CD4-positive, alpha-beta T cell treated with Interferon alpha-2 for 1 hour (primary cell): Measurements from ENCODE around the gene CENPP.
A peak's percentile ranks its signal among the peaks of the same experiment; 100 is the strongest.
"Not testable (repeated sequence)": the region's sequence is repeated elsewhere in the genome, so short reads cannot be mapped to it uniquely, and the experiment has no call there.

ENCODE experiments used
- DNase-seq, 2 donors: peaks; one replicate each; pipeline ENCODE4 v3.0.0-alpha.2; 2020 to 2022

Gene CENPP

DNA sequence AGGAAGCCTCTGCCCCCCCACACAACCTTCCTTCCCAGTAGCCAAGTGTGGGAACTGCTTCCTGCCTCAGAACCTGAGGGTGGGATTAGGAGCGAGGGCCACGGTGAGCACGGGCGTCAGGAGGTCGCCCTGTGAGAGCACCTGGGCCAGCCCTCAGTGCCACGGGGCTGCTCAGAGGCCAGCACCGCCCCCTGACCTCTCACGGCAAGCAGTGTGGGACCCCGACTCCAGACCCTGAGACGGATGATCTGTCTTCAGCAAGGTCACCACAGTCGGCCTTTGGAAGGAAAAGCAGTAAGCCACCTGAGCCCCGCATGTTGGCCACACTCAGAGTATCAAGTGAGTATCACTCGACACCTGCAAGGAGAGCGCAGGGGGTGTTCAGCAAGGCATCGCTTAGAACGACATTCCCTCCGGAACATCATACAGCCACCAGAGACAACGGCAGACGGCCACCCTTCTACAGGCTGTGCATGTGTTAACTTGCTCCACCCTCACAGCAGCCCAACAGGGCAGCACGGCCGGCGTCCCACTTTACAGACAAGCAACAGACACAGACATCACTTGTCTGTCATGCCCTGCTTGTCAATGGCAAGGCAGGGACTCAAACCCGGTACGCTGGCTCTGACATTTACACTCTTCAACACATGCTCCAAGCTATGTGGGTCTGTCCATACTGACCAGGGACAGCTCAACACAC lies 294.0 kb downstream of the CENPP start:
- DNase-seq = no peak

DNA sequence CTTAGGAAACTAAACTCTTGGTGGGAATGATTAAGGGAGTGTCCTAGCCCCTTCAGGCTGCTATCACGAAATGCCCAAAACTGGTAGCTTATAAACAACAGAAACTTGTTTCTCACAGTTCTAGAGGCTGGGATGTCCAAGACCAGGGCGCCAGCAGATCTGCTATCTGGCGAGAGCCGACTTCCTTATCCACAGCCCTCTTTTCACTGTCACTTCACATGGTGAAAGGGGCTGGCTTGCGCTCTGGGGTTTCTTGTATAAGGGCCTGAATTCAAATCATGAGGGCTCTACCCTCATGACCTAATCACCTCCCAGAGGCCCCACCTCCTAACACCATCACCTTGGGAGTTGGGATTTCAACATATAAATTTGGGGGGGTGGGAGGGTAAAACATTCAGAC lies 295.1 kb downstream of the CENPP start:
- no peak for DNase-seq

DNA sequence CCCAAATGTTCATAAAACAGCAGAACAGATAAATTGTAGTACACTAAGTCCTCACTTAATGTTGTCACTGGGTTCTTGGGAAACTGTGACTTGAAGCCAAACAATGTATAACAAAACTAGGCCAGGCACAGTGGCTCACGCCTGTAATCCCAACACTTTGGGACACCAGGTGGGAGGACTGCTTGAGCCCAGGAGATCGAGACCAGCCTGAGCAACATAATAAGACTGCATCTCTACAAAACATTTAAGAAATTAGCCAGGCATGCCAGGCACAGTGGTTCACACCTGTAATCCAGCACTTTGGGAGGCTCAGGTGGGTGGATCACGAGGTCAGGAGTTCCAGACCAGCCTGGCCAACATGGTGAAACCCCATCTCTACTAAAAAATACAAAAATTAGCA lies 298.2 kb downstream of the CENPP start:
- not testable (repeated sequence) for DNase-seq

DNA sequence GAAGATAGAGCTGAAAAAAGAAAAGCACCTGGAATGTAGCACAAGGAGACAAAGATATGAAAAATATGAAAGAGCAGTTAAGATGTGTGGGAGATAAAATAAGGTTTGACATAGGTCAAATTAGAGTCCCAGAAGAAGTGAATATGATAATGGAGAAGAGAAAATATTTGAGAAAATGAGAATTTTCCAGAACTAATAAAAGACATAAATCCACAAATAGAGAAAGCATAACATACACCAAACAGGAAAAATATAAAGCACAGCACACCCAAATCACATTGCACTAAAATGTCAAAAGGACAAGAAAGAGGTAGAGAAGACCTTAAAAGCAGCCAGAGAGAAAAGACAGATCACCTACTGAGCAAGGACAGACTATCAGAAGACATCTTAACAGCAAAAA lies 300.7 kb downstream of the CENPP start:
- DNase-seq = no peak

DNA sequence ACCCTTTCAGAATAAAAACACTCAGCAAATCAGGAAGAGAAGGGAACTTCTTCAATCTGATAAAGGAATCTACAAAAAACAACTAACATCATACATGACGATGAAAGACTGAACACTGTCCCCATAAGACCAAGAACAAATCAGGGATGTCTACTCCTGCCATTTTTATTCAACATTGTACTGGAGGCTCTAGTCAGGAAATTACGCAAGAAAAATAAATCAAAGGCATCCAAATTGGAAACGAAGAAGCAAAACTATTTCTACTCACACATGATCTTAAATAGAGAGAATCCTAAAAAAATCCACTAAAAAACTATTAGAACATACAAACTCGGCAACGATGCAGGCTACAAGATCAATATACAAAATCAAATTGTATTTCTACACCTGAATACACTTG lies 301.9 kb downstream of the CENPP start:
- DNase-seq = no peak

DNA sequence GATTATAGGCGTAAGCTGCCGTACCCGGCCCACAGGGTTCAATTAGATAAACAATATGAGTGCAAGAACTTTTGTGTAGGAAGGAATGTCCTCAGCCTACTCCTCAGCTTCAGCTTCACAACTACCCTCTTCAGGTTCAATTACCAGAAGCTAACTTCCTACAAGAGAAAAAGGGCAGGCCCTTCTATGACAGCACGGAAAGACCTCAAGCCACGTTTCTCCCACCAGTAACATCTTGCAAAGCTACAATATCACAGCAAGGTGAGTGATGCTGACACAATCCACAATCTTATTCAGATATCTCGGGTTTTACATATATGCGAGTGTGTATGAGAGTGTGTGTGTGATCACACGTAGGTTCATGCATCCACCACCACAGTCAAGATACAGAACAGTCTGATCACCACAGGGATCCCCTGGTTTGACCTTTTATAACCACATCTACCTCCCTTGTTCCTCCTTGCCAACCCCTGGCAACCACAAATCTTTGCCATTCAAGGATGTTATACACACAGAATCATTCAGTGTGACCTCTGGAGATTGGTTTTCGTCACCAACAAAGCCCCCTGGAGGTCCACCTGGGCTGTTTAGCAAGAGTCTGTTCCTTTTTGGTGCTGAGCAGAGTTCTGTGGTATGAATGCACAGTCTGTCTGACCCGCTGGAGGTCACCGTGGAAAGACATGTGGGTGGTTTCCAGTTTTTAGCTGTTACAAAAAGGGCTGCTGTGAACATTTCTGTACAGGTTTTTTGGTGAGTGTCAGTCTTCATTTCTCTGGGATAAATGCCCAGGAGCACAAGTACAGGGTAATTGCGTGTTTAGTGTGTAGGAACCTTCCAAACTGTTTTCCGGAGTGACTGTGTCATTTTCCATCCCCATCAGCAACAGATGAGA lies 305.9 kb downstream of the CENPP start:
- DNase-seq = no peak

DNA sequence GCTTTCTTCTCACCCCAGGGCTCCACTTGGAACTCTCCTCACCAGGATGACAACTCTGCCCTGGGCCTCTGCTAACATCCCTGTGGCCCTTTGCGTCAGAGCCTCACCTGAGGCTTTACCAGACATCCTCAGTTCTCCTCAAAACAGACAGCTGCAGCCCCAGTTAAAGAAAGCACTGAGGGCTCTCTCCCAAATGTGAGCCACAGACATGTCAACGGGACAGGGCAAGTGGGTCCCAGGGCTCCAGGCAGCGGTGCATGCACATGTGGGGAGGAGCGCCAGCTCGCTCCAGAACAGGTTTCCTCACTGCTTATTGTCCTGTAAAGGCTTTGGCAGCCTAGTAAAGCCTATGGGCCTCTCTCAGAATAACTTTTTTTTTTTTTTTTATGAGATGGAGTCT lies 306.9 kb downstream of the CENPP start:
- DNase-seq = no peak

DNA sequence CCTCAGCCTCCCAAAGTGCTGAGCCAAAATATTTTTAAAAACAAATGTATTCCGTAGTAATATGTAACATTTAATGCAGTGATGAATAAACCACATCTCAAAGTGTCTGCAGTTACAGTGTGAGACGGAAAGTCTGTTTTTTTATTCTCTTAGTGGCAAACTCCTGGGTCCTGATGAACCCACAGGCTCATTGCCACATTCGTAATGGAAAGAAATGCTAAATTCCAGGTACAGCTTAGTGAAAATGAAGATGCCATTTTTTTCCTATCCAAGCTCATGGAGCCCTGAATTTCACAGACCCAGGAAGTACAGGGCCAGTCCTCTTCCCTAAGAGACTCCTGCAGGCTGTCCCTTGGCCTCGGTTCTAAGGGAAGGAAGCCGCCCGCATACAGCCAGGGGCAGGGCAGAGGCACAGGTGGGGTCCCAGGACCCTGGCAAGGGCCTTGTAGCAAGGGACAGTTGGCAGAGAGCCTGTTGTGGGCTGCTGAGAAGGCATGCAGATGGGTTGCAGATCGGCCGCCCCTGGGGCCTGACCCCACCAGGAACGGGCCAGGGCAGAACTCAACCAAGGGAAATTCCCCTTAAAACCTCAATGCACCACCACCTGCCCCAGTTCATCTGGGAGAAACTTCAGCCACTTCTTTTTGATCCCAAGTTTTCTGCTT lies 308.0 kb downstream of the CENPP start:
- no peak for DNase-seq

DNA sequence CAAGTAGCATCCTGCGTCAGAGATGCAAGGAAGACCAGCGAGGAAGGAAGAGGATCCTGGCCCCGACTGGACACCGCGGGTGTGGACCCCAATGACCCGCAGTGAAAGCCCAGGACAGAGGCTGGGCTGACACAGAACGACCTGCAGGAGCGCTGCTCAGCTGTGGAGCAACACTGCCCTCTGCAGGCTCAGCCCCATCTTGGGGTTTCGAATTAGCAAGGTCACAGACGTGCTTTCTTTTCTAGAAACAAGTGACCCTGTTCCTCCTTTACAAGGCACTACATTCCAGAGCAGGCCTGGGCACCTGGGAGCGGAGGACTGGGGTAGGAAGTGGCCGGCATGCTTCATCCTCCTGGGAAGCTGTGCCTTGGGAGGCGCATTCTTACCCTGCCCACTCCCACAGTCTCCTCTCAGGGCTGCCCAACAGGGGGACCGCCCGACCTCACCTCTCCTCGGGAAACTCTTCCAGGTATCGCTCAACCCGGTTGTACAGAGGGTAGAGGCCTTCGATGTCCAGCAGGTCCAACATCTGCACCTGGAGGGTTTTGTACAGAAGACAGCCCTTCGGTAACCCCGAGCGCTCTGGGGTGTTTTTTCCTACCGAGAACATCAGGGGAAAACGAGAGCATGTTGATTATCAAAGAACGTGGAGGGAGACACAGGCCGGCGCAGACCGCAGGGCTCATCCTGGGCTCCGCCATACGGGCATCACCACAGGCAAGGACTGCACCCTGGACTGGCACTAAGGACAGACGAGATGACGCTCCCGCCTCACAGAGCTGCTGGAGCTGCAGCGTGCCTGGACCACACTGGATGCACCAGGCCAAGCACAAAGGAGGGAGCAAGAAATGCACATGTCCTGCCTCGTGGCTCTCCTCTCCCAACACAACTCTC lies 309.2 kb downstream of the CENPP start:
- DNase-seq = peak; percentile 52 to 64

DNA sequence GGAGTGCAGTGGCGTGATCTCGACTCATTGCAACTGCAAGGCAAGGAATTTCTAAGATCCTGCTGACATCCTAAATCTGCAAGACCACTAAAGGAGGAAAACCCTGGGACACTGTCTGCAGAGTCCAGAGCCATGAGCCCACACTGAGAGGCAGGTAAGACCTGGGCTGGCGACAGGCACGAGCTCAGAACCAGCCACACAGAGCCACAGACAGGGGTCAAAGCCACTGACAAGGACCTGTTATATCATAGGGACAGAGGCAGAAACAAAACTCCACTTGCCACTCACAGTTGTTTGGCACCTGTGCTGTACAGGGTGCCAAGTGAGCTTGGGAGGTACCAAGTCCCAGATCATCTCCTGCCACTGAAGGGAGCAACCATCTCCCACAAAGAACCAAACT lies 310.0 kb downstream of the CENPP start:
- DNase-seq = no peak

DNA sequence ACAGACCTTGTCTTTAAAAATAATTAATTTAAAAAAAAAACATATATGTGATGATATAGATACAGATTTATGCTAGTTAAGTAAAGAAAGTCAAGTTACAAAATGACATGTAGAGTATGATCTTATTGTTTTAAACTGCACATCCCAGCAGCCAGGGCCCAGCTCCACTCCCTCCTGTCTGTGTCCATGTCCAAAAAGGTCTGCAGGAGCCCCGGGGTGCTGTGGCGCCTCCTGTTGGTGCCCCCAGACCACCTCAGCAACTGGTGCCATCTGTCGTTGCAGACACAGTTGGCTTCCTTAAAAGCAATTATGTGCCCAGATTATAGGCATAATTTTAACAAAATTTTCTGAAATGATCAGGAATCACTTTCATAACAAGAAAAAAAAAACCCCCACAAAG lies 310.9 kb downstream of the CENPP start:
- no peak for DNase-seq

DNA sequence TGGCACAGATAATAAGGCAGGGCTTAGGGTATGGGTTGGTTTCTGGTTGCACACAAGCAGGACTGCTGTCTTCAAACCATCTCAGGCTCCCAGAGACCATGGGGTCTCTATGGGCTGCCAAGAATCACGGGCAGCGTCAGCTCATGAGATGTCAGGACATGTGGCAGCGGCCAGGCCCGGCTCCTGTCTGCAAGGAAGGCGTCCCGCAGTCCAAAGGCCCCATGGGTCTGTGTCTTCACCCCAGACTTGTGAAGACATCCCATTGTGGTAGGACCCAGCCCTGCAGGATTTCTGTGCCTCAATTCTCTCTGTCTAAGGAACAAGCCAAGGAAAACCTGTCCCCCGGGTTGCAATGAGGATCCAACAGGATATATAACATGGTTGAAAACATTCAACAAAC lies 311.6 kb downstream of the CENPP start:
- DNase-seq = no peak

DNA sequence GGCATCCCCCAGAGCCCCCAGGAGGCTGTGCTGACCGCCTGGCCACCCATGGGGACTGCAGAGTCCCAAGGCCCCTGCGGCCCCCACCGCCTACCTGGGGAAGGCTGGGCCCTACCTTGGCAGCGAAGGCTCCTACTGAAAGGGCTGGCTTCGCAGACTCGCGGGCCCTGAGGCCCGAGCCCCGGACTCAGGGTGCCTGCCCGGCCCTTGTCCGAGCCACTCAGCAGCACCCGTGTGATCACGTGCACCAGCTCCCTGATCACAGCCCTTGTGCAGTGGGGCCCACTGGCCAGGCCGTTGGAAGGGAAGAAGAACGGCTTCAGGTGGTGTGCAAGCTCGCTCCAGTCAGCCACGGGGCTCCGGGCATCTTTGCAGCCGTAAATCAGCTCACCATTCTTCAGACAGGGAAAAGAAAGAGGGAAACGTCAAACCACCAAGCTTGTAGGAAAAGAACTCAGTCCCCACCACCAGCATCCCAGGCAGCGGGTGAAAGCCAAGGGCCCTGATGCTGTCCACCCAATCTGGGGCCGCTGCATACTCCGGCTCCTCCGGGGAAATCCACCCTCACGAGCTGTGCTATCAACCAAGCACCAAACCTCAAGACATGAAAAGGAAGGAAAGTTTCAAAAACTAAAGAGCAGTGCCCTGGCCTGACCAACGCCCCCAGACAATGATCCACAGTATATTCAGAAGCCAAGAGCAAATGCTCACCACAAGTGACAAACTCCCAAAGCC lies 312.3 kb downstream of the CENPP start:
- DNase-seq = no peak

DNA sequence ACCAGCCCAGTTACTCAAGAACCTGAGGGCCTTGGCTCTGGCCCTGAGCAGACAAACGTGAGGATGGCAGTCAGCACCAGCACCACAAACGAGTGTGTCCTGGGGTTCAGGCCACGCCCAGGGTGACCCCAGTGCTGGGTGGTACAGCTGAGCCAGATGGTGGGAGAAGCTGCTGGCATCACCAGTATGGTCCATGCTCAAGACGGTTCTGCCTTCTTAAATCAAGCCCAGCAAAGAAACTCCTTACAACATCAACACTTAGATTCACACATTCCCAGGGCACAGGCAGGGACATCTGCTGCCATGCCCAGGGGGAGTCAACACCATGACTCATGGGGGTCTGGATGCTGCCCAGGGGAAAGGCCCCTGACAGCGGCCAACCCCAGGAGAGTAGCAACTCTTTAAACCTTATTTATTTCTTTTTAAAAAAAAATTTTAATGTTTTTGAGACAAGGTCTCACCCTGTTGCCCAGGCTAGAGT lies 312.9 kb downstream of the CENPP start:
- DNase-seq = no peak

DNA sequence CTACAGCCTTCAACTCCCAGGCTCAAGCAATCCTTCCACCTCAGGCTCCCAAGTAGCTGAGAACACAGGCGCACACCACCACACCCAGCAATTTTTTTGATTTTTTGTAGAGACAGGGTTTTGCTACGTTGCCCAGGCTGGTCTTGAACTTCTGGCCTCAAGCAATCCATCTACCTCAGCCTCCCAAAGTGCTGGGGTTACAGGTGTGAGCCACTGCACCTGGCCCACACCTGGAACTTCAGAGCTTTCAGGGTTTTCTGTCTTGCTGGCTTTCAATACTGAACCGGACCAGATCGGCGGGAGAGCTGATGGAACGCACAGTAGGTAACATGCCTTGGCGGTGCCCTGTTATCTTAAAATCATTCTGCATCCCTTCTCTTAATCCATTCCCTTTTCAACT lies 313.4 kb downstream of the CENPP start:
- DNase-seq = no peak

DNA sequence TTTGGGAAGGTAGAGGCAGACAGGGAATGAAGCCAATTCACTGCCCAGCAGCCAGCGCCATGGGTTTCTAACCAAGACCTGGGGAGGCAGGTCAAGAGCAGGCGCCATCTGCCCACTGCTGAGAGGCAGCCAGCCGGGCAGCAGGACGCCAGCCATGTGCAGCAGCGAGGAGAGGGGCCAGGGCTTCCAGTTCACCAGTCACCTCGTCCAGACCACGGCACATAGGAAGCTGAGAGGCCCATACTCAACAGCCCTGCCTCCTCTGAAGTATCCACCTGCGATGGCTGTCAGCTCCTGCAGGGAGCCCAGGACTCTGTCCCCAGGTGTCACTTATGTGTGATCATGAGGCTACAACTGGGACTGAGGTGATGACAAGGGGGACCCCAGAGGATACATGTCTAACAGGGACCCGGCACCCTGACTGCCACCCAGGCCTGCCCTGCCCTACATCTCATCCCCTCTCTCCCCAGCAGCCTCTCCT lies 314.1 kb downstream of the CENPP start:
- DNase-seq = no peak

DNA sequence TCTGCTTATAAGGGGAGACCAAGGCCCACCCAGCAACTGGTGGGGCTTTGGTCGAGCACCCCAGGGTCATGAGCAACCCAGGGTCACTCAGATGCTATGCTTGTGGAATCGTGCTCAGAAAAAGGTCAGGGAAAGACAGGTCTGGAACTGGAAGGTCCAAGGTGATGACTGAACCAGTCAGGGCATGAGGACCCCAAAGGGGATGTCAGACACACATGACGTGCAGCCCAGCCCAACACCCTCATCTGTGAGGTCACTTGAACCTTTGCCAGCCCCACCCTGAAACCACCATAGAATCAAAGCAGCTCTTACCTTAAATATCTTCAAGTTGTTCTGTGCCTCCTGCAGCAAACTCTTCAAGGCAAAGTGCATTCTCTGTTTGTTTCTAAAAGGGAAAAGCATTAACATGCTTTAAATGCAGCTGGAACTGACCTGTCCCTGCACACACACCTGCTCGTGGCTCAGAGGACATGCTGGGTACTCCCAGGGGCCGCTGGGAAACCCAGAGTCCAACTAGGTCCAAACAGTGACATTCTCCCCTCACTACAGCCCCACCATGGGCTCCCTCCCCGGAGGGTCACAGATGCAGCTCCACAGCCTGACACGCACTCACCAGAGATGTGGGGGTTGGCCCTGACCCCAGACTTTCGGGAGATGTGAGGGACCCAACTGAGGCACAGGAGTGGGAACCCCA lies 314.8 kb downstream of the CENPP start:
- no peak for DNase-seq

DNA sequence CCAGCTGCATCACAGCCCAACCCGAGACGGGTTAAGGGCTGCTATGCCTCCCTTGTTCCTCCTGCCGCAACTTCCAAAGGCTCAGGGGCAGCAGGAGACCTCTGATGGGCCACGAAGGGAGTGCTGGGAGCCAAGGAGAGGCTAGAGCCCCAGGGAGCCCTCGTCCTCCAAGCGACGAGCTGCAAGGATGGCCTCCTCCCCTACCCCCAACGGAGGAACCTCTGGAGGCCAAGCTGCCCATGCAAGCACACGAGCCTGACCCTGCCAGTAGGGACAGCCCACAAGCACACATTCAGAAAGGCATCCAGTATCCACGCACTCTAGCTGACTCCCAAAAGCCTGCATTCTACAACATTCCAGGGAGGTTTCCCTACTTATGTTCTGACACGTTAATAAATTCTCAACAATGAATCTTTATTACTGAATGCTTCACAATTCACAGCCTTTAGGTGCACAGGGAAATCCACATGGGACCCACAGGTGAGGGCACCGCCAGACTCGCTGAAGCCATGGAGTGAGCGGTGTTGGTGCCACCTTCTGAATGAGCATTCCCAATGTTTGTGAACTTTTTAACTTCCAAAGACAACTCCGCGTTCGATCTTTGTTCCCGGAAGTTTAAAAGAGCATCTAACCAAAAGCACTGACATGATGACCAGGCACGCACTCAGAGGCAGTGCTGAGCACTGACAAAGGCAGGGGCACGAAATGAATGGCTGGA lies 315.5 kb downstream of the CENPP start:
- no peak for DNase-seq

DNA sequence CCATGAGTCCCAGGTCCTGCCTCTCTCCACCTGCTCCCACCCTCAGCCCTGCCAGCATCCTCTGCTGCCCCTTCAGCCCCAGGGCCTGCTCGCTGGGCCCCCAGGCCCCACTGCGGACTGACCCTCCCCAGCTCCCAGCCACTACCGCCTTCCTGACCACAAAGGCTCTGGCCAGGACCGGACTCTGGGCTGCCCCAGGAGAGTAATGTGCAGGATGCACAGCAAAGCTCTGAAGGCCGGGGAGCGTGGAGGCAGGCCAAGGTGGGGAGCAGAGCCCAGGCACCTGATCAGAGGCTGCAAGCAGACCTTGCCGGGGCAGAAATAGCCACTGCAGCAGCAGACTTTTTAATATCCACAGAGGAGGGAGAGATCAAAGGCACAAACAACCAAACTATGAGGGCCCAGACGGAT lies 316.3 kb downstream of the CENPP start:
- no peak for DNase-seq

DNA sequence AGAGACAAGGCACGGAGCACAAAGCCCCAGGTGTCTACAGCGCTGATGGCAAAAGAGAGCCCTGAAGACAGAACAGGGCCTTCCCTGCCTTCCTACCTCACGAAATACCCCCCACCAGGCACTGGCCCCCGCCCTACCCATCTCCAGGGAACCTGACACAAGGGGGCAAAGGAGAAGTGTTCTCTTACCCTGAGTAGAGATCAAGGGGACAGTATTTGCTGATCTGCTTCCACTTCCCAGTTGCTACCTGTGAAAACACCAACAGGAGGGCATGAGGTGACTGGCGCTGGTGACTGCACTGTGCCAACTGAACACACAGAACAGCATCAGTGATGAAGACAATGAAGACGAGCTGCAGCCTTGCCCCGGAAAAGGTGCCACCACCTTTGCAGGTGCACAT lies 316.8 kb downstream of the CENPP start:
- no peak for DNase-seq
